Measurements from ENCODE around the gene HBG1. TPM values are rescaled to one million over a fixed set of nuclear protein-coding genes. Genes with fewer than 3 reads are reported as not detected.

Gene HBG1
- total and polyA plus RNA-seq, 2 donors (not counting 3 experiments of a cell fraction or from before 2014, with no cell fraction given) = 0.72 TPM; not detected in 1

- Histone ChIP-seq H3K9me1 (replicated peaks; ENCODE audit: control insufficient read depth, extremely low read depth, insufficient read depth, low read length) (no peaks in the 10 kb centered on the region), H3K9me3 (replicated peaks; ENCODE audit: control insufficient read depth, insufficient read depth, low read length) (no peaks in the 10 kb centered on the region), H3K4me2 (ENCODE audit: insufficient read depth, low read length) (no peak overlapping the region), H3K79me2 (ENCODE audit: control insufficient read depth, insufficient read depth, low read length) (no peaks in the 10 kb centered on the region), H3K27me3 (ENCODE audit: control insufficient read depth in 2 of 2, insufficient read depth in 2 of 2, low read length in 2 of 2) (no peaks in the 10 kb centered on the region), H4K20me1 (replicated peaks; ENCODE audit: control insufficient read depth, extremely low read depth, insufficient read depth, low read length) (no peaks in the 10 kb centered on the region), H3K9ac (replicated peaks; ENCODE audit: extremely low read depth, insufficient read depth, low read length) (no peak overlapping the region), H3K4me3 (replicated peaks in 1 of 3; ENCODE audit: insufficient read depth in 1 of 3, low read depth in 1 of 3, low read length in 3 of 3) (no peak overlapping the region), H3K27ac (ENCODE audit: insufficient read depth, low read depth, low read length) (no peak overlapping the region), H3K4me1 (ENCODE audit: control insufficient read depth, extremely low read depth, insufficient read depth, low read length) (peaks cover 11% of the 10 kb centered on the region), H2AFZ (ENCODE audit: low read depth, low read length) (no peak overlapping the region), H3K36me3 (ENCODE audit: control insufficient read depth in 2 of 2, extremely low read depth in 1 of 2, insufficient read depth in 2 of 2, low read length in 2 of 2) (no peaks in the 10 kb centered on the region)
- dilution Hi-C loops (cut with MboI; ENCODE audit: extremely low pct_ligation_motif_present, low sequenced_read_pairs) = no loop called here
- TF ChIP-seq MAX (IDR thresholded peaks at IDR 0.05; ENCODE audit: insufficient read depth, insufficient read length) (no peak), JUN (IDR thresholded peaks at IDR 0.05; ENCODE audit: borderline replicate concordance, insufficient read depth, insufficient read length, low read depth) (no peak), GATA2 (IDR thresholded peaks at IDR 0.05; ENCODE audit: insufficient read depth, insufficient read length, low read depth, low read length) (no peak), FOS (IDR thresholded peaks at IDR 0.05; ENCODE audit: borderline replicate concordance, insufficient read depth, low read length) (no peak), EZH2 (IDR thresholded peaks at IDR 0.05; ENCODE audit: borderline replicate concordance, low read depth, low read length, severe bottlenecking) (no peak), POLR2A (IDR thresholded peaks at IDR 0.05; ENCODE audit: low read depth, low read length) (no peak), MYC (IDR thresholded peaks at IDR 0.05; ENCODE audit: low read depth, low read length) (no peak), CTCF (IDR thresholded peaks at IDR 0.05; ENCODE audit: extremely low read depth in 1 of 2, insufficient read depth in 1 of 2, low read depth in 1 of 2, low read length in 2 of 2) (no peak), POLR2AphosphoS5 (IDR thresholded peaks at IDR 0.05; ENCODE audit: insufficient read depth, low read depth, low read length) (no peak)
- BruUV-seq (replicated peaks) = no TSS peak
- intact Hi-C loops (cut with micrococcal nuclease) = no loop called here
- no peak for DNase-seq (ENCODE audit: low read depth, low spot score)
- no peak for FAIRE-seq
- CTCF ChIA-PET = interaction anchor here (1.1 kb wide), 1 partner anchor 24 kb away, joined by 4 read pairs; no protein-coding TSS in a partner anchor
- POLR2A ChIA-PET = no interaction called here
These were observed 27.0 kb upstream of the HBG1 start for GRCh38 chr11:5276697-5277096.

Data from endothelial cell of umbilical vein (primary cell).